Measurements from ENCODE around the gene KRT10. TPM values are rescaled to one million over a fixed set of nuclear protein-coding genes. Genes with fewer than 3 reads are reported as not detected.
"Not testable (repeated sequence)": the region's sequence is repeated elsewhere in the genome, so short reads cannot be mapped to it uniquely, and the experiment has no call there.

The KRT10 gene
- total RNA-seq, 1 donor from 2014 or later: 45.2 TPM

GRCh38 chr17:40839194-40839593, 16.8 kb upstream of the KRT10 start:
- no peak for DNase-seq (ENCODE audit: low spot score)
- intact Hi-C loops (cut with DNase I): no loop called here

- intact Hi-C loops (cut with DNase I): no loop called here
- DNase-seq (ENCODE audit: low spot score): no peak
These were observed 13.6 kb upstream of the KRT10 start for GRCh38 chr17:40836020-40836419.

GRCh38 chr17:40833882-40834281, 11.5 kb upstream of the KRT10 start:
- intact Hi-C loops (cut with DNase I): no loop called here
- DNase-seq (ENCODE audit: low spot score): no peak

GRCh38 chr17:40832840-40833239, 10.4 kb upstream of the KRT10 start:
- DNase-seq (ENCODE audit: low spot score): no peak
- intact Hi-C loops (cut with DNase I): no loop called here

- intact Hi-C loops (cut with DNase I): no loop called here
- DNase-seq (ENCODE audit: low spot score): no peak
These were observed 7.8 kb upstream of the KRT10 start for GRCh38 chr17:40830085-40830776.

GRCh38 chr17:40828454-40829044, 6.1 kb upstream of the KRT10 start:
- intact Hi-C loops (cut with DNase I): no loop called here

GRCh38 chr17:40827746-40828453, 5.5 kb upstream of the KRT10 start:
- intact Hi-C loops (cut with DNase I): no loop called here

More at GRCh38 chr17:40828454-40829044, 6.1 kb upstream of the KRT10 start:
- no peak for DNase-seq (ENCODE audit: low spot score)

GRCh38 chr17:40825599-40825998, 3.2 kb upstream of the KRT10 start:
- DNase-seq (ENCODE audit: low spot score): no peak
- intact Hi-C loops (cut with DNase I): no loop called here

More at GRCh38 chr17:40827746-40828453, 5.5 kb upstream of the KRT10 start:
- no peak for DNase-seq (ENCODE audit: low spot score)

- DNase-seq (ENCODE audit: low spot score): no peak
- intact Hi-C loops (cut with DNase I): no loop called here
These were observed 1.8 kb upstream of the KRT10 start for GRCh38 chr17:40824015-40824832.

GRCh38 chr17:40821536-40821935, 878 bp downstream of the KRT10 start:
- DNase-seq (ENCODE audit: low spot score): no peak
- intact Hi-C loops (cut with DNase I): no loop called here

- intact Hi-C loops (cut with DNase I): no loop called here
- DNase-seq (ENCODE audit: low spot score): no peak
These were observed 2.1 kb downstream of the KRT10 start for GRCh38 chr17:40820228-40820838.

- intact Hi-C loops (cut with DNase I): no loop called here
- DNase-seq (ENCODE audit: low spot score): no peak
These were observed 2.8 kb downstream of the KRT10 start for GRCh38 chr17:40819528-40820125.

- intact Hi-C loops (cut with DNase I): no loop called here
- DNase-seq (ENCODE audit: low spot score): peak; percentile 89
These were observed 3.5 kb downstream of the KRT10 start for GRCh38 chr17:40818733-40819527.

GRCh38 chr17:40818343-40818732, 4.1 kb downstream of the KRT10 start:
- DNase-seq (ENCODE audit: low spot score): no peak
- intact Hi-C loops (cut with DNase I): no loop called here

GRCh38 chr17:40817103-40817682, 5.2 kb downstream of the KRT10 start:
- intact Hi-C loops (cut with DNase I): no loop called here
- no peak for DNase-seq (ENCODE audit: low spot score)

- intact Hi-C loops (cut with DNase I): no loop called here
- DNase-seq (ENCODE audit: low spot score): no peak
These were observed 5.8 kb downstream of the KRT10 start for GRCh38 chr17:40816569-40816968.

- DNase-seq (ENCODE audit: low spot score): no peak
- intact Hi-C loops (cut with DNase I): no loop called here
These were observed 7.0 kb downstream of the KRT10 start for GRCh38 chr17:40815381-40815780.

GRCh38 chr17:40814657-40815056, 7.8 kb downstream of the KRT10 start:
- intact Hi-C loops (cut with DNase I); DNase-seq (ENCODE audit: low spot score): not testable (repeated sequence)
